Activated CD4-positive, alpha-beta memory T cell treated with anti-CD3 and anti-CD28 coated beads for 36 hours (primary cell): Measurements from ENCODE around the gene CTTNBP2. TPM values are rescaled to one million over a fixed set of nuclear protein-coding genes. Genes with fewer than 3 reads are reported as not detected.

Source experiments
- CTCF ChIA-PET: fragments of 350-600 bp; sonication (Branson Sonifier 250); formaldehyde crosslinking; loops from one replicate; lab custom pipeline; 2021; ENCODE audit warnings: antibody characterized with exemption, inconsistent platforms; lab: Charles Lee
- POLR2A ChIA-PET: fragments of 350-600 bp; sonication (Branson Sonifier 250); formaldehyde crosslinking; loops from one replicate; lab custom pipeline; 2021; ENCODE audit warnings: antibody characterized with exemption; lab: Charles Lee
- DNase-seq: peaks from one replicate; pipeline ENCODE4 v3.0.0-alpha.2; 2020
- H3K27ac Mint-ChIP-seq: one replicate; pipeline ENCODE4 v1.8.0; 2021; ENCODE audit warnings: mixed read lengths
- H3K27me3 Mint-ChIP-seq: one replicate; pipeline ENCODE4 v1.8.0; 2021; ENCODE audit warnings: mixed read lengths
- H3K36me3 Mint-ChIP-seq: one replicate; pipeline ENCODE4 v1.8.0; 2021; ENCODE audit warnings: mixed read lengths
- H3K4me1 Mint-ChIP-seq: one replicate; pipeline ENCODE4 v1.8.0; 2021; ENCODE audit warnings: low read depth, mixed read lengths
- H3K4me3 Mint-ChIP-seq: one replicate; pipeline ENCODE4 v1.8.0; 2021; ENCODE audit warnings: mild to moderate bottlenecking, mixed read lengths
- H3K9me3 Mint-ChIP-seq: one replicate; pipeline ENCODE4 v1.8.0; 2021; ENCODE audit warnings: mixed read lengths
- intact Hi-C: fragments of 100-400 bp; cut with micrococcal nuclease; formaldehyde crosslinking; loops from one replicate; pipeline ENCODE4 v1.15.1; 2023
- total RNA-seq, 2 experiments: library from RNA; stranded (reverse); gene quantifications; one replicate each; pipeline ENCODE4 v1.2.3, GENCODE V29; 2021

Gene CTTNBP2
- total RNA-seq, 2 experiments from 2014 or later, result not detected

- Mint-ChIP-seq H3K4me1 (no peaks in the 10 kb centered on the region), H3K9me3 (no peaks in the 10 kb centered on the region), H3K27me3 (no peaks in the 10 kb centered on the region), H3K27ac (no peak overlapping the region), H3K36me3 (no peaks in the 10 kb centered on the region), H3K4me3 (no peak overlapping the region)
- no peak for DNase-seq
- intact Hi-C loops, result no loop called here
- ChIA-PET CTCF (no interaction called here), POLR2A (no interaction called here)
Observed at GRCh38 chr7:117682681-117683385, 190.4 kb downstream of the CTTNBP2 start.

GRCh38 chr7:117679120-117679519, 194.1 kb downstream of the CTTNBP2 start:
- CTCF ChIA-PET, result no interaction called here
- no peaks in the 10 kb centered on the region for H3K9me3 Mint-ChIP-seq
- H3K27ac Mint-ChIP-seq, result no peak overlapping the region
- POLR2A ChIA-PET, result no interaction called here
- no peak for DNase-seq
- intact Hi-C loops, result no loop called here
- no peaks in the 10 kb centered on the region for H3K27me3 Mint-ChIP-seq
- no peaks in the 10 kb centered on the region for H3K4me1 Mint-ChIP-seq
- no peaks in the 10 kb centered on the region for H3K36me3 Mint-ChIP-seq
- no peak overlapping the region for H3K4me3 Mint-ChIP-seq

DNA sequence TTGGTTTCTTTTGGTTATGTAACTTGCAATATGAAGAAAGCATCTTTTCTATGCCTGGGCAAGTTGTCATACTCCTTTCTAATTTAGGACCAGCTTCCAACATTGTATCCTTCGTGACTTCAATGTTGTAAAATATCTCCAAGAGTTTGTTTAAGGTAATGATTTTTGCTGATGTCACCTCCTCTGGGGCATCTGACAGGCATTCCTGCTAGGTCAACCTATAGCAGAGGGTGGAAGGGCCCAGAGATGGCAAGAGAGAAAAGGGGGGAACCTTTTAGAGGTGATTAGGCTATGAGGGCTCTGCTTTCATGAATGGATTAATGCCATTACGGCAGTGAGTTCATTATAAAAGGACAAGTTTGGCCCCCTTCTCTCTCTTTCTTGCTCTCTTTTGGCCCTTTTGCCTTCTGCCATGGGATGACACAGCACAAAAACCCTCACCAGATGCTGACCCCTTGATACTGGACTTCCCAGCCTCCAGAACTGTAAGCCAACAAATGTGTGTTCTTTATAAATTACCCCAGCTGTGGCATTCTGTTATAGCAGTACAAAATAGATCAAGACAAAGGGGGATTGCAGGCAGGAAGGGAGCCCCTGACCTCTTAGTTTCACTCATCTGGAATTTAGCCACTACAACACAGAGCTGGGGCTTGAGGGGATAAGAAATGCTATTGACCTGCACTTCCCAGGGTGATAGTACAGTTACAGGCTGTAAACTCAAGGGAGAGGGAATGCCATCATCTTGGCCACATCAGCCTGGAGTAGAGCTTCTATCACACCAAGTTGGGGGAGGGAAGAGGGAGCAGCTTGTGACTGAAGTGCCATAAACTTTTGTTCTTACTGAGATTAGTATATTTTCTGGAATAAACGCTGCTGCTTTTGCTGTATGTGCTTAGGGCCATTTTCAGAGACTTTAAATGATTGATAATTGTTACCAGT, 197.5 kb downstream of the CTTNBP2 start:
- ChIA-PET POLR2A (no interaction called here), CTCF (no interaction called here)
- DNase-seq, result no peak
- intact Hi-C loops, result no loop called here
- Mint-ChIP-seq H3K27me3 (no peaks in the 10 kb centered on the region), H3K9me3 (no peaks in the 10 kb centered on the region), H3K36me3 (no peaks in the 10 kb centered on the region), H3K27ac (no peak overlapping the region), H3K4me1 (no peaks in the 10 kb centered on the region), H3K4me3 (no peak overlapping the region)

DNA sequence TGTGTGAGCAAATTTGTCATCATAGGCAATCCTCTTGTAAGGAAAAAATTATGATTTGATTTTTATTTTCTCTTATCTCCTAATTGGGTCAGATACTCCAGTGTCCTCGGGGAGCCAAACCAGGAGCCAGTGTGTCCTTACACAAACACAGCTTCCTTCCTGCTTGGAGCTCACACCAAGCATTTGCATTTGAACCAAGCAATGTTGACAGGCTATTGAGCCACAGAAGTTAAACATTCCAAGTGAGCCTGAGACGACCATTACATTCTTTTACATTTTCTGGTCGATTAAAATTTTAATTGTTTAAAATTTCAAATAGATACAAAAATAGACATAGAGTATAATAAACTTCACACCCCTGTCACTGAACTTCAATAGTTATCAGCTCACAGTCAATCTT, 198.6 kb downstream of the CTTNBP2 start:
- ChIA-PET POLR2A (no interaction called here), CTCF (no interaction called here)
- DNase-seq, result no peak
- H3K27me3 Mint-ChIP-seq, result no peaks in the 10 kb centered on the region
- intact Hi-C loops, result no loop called here
- H3K9me3 Mint-ChIP-seq, result no peaks in the 10 kb centered on the region
- no peak overlapping the region for H3K27ac Mint-ChIP-seq
- no peaks in the 10 kb centered on the region for H3K4me1 Mint-ChIP-seq
- no peak overlapping the region for H3K4me3 Mint-ChIP-seq
- no peaks in the 10 kb centered on the region for H3K36me3 Mint-ChIP-seq

- CTCF ChIA-PET, result no interaction called here
- Mint-ChIP-seq H3K36me3 (no peaks in the 10 kb centered on the region), H3K27me3 (no peaks in the 10 kb centered on the region)
Observed at GRCh38 chr7:117673839-117674238, 199.4 kb downstream of the CTTNBP2 start.

DNA sequence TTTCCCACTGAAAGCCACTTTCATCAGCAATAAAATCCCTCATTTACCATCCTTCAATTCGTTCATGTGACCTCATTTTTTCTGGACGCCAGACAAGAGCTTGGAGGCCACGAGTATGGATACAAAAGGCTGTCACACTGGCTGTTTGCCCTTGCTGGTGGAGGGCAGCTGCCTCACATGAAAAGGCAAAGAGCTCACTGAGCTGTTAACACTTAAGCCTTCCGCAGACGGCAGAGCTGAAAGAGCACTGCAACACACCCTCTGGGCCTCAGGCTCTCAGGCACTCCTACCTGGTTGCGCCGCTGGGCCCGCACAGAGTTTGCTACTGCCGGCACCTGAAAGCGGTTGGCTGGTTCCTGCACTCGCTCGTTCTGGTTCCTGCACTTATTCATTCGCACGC, 199.9 kb downstream of the CTTNBP2 start:
- Mint-ChIP-seq H3K4me1 (no peaks in the 10 kb centered on the region), H3K27ac (no peak overlapping the region), H3K36me3 (no peaks in the 10 kb centered on the region), H3K9me3 (no peaks in the 10 kb centered on the region), H3K4me3 (no peak overlapping the region), H3K27me3 (no peaks in the 10 kb centered on the region)
- intact Hi-C loops, result no loop called here
- ChIA-PET CTCF (no interaction called here), POLR2A (no interaction called here)
- DNase-seq, result no peak

More at GRCh38 chr7:117673839-117674238, 199.4 kb downstream of the CTTNBP2 start:
- POLR2A ChIA-PET, result no interaction called here
- no peak for DNase-seq
- intact Hi-C loops, result no loop called here
- H3K4me1 Mint-ChIP-seq, result no peaks in the 10 kb centered on the region
- no peak overlapping the region for H3K27ac Mint-ChIP-seq
- no peak overlapping the region for H3K4me3 Mint-ChIP-seq
- no peaks in the 10 kb centered on the region for H3K9me3 Mint-ChIP-seq

DNA sequence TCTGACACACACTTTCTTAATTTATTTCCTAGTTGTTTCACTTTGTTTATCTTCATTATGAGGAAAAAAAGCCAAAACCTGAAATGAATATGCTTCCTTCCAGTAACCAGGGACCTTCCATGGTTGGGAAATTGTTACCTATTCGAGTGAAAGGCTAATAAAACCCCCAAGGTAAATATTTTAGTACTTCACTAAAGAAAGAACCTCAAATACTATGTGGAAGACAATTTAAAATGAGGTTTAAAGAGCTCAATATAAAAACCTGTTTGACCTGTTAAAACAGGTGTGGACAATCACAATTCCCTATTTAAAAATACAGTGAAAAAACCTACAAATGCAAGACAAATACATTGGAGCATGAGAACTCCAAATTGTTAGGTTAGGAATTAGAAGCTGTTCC, 200.8 kb downstream of the CTTNBP2 start:
- Mint-ChIP-seq H3K27ac (no peak overlapping the region), H3K36me3 (no peaks in the 10 kb centered on the region), H3K4me3 (no peak overlapping the region), H3K9me3 (no peaks in the 10 kb centered on the region), H3K4me1 (no peaks in the 10 kb centered on the region), H3K27me3 (no peaks in the 10 kb centered on the region)
- intact Hi-C loops, result no loop called here
- POLR2A ChIA-PET, result no interaction called here
- CTCF ChIA-PET, result no interaction called here
- no peak for DNase-seq

GRCh38 chr7:117669818-117670217, 203.4 kb downstream of the CTTNBP2 start:
- H3K4me3 Mint-ChIP-seq, result no peak overlapping the region
- DNase-seq, result no peak
- CTCF ChIA-PET, result no interaction called here
- no peaks in the 10 kb centered on the region for H3K9me3 Mint-ChIP-seq
- H3K4me1 Mint-ChIP-seq, result no peaks in the 10 kb centered on the region
- intact Hi-C loops, result no loop called here
- no peaks in the 10 kb centered on the region for H3K36me3 Mint-ChIP-seq
- no peak overlapping the region for H3K27ac Mint-ChIP-seq
- POLR2A ChIA-PET, result no interaction called here
- H3K27me3 Mint-ChIP-seq, result no peaks in the 10 kb centered on the region

DNA sequence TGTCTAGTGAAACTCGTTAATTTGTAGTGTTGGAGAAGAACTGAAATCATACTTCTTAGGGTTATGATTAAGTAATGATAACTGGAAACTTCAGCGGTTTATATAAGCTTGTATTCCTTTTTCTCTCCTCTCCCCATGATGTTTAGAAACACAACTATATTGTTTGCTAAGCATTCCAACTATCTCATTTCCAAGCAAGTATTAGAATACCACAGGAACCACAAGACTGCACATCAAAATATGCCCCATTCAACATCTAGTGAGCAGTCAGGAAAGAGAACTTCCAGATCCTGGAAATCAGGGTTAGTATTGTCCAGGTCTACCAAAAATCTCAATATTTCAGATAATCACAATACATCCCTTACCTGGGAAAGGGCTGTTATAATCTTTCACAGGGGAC, 205.8 kb downstream of the CTTNBP2 start:
- intact Hi-C loops, result no loop called here
- ChIA-PET POLR2A (no interaction called here), CTCF (no interaction called here)
- Mint-ChIP-seq H3K4me1 (no peaks in the 10 kb centered on the region), H3K4me3 (no peak overlapping the region), H3K27me3 (no peaks in the 10 kb centered on the region), H3K27ac (no peak overlapping the region), H3K9me3 (no peaks in the 10 kb centered on the region), H3K36me3 (no peaks in the 10 kb centered on the region)
- DNase-seq, result no peak

DNA sequence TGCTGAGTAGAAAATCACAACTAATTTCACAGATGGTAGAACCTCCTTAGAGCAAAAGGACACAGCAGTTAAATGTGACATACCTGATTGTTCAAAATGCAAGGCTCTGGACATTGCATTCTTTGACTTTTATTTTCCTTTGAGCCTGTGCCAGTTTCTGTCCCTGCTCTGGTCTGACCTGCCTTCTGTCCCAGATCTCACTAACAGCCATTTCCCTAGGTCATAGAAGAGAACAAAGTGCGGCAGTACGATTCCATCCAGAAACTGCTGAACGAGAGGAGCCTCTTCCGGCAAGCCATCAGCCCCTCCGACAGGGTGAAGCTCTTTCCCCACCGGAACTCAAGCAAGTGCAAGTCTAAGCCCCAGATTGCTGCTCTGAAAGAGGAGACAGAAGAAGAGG, 206.6 kb downstream of the CTTNBP2 start:
- no peaks in the 10 kb centered on the region for H3K4me1 Mint-ChIP-seq
- CTCF ChIA-PET, result no interaction called here

GRCh38 chr7:117666031-117666430, 207.2 kb downstream of the CTTNBP2 start:
- intact Hi-C loops, result no loop called here

More for the DNA sequence above, 206.6 kb downstream of the CTTNBP2 start:
- intact Hi-C loops, result no loop called here
- DNase-seq, result no peak
- Mint-ChIP-seq H3K4me3 (no peak overlapping the region), H3K27me3 (no peaks in the 10 kb centered on the region), H3K27ac (no peak overlapping the region), H3K9me3 (no peaks in the 10 kb centered on the region), H3K36me3 (no peaks in the 10 kb centered on the region)
- POLR2A ChIA-PET, result no interaction called here

DNA sequence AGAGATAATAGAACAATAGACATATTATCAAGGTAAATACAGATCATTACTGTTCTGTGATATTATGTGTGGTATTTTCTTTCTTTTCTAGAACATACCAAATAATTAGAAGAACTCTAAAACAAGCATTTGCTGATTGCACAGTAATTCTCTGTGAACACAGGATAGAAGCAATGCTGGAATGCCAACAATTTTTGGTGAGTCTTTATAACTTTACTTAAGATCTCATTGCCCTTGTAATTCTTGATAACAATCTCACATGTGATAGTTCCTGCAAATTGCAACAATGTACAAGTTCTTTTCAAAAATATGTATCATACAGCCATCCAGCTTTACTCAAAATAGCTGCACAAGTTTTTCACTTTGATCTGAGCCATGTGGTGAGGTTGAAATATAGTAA, 207.9 kb downstream of the CTTNBP2 start:
- Mint-ChIP-seq H3K36me3 (no peaks in the 10 kb centered on the region), H3K4me1 (no peaks in the 10 kb centered on the region), H3K27me3 (no peaks in the 10 kb centered on the region), H3K9me3 (no peaks in the 10 kb centered on the region), H3K27ac (no peak overlapping the region), H3K4me3 (no peak overlapping the region)
- no peak for DNase-seq
- CTCF ChIA-PET, result no interaction called here
- intact Hi-C loops, result no loop called here
- POLR2A ChIA-PET, result no interaction called here

More at GRCh38 chr7:117666031-117666430, 207.2 kb downstream of the CTTNBP2 start:
- H3K27me3 Mint-ChIP-seq, result no peaks in the 10 kb centered on the region
- no peaks in the 10 kb centered on the region for H3K4me1 Mint-ChIP-seq
- POLR2A ChIA-PET, result no interaction called here
- no peak overlapping the region for H3K27ac Mint-ChIP-seq
- H3K4me3 Mint-ChIP-seq, result no peak overlapping the region
- H3K36me3 Mint-ChIP-seq, result no peaks in the 10 kb centered on the region
- DNase-seq, result no peak
- H3K9me3 Mint-ChIP-seq, result no peaks in the 10 kb centered on the region
- CTCF ChIA-PET, result no interaction called here
